ENCODE measurements around the gene KRT33B.

KRT33B gene

GRCh38 chr17:41345992-41346391 lies 23.6 kb downstream of the KRT33B start:
- DNase-seq = no peak

DNA sequence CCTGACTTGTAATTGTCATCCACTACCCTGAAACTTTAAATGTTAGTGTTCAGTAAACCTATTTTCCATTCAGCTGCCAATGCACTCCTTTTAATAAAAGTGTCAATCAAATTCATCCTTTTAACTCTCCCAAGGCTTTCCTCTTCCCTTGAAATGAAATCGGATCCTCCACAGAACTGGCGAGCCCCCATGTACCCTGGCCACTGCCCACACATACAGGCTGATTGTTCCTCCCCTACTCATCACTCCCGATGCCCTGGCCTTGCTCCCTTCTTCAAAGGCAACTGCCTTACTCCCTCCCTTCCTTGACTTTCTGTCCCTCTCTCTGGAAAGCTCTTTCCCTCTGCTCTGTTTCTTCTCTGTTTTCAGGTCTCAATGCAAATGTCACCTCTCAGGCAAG lies 26.6 kb downstream of the KRT33B start:
- DNase-seq = no peak

DNA sequence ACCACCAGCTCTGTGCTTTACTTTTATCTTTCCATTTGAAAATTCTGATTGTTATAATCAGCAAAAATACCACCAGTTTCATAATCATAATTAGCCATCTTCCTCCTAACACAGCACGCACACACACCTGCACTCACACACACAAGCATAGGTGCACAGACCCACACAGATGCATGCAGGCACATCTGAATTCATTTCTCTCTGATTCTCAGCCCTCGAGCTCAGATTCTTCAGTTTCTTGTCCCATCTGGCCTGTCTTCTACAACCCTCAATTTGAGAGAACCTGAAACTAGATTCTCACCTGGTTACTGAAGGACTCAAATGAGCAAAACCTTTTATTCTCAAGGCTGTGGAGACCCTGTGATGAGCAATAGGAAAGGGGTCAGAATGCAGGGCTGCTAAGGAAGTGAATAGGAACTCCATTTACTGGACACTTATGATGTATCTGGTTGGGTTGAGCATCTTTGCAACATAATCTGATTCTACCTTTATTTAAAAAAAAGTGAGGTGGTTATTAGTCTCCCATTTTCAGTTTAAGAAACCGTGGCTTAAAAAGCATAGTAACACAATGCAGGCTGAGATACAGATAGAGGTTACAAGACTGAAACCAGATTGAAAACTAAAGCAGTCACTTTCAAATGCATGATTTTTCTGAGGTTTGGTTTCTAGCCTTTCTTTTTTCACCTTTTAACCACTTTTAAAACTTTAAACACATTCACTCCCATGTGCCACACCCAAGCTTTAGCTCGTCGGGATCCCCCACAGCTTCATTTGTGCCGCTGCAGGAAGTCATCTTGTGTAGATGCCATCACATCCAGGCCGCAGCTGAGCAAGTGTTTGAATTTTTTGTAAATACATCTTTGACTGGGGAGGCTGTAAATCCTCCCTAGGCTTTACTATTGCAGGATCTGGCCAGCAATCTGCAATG lies 28.4 kb downstream of the KRT33B start:
- no peak for DNase-seq

DNA sequence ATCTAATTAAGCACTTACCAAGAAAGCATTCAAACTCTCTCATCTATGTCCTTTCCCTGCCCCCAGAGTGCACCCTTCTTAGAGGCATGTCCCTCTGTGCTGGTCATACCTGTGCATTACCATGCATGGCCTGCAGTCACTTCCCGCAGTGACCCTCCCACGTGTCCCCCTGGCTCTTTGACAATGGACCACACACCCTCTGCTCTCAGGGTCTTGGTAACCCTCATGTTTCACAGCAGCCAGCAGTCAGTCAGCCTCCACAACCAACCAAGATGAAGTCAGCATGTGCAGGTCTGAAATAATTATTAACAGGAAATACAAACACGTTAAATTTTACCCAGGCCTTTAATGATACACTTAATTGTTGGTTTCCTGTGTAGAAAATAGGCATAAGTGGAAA lies 29.1 kb downstream of the KRT33B start:
- no peak for DNase-seq

DNA sequence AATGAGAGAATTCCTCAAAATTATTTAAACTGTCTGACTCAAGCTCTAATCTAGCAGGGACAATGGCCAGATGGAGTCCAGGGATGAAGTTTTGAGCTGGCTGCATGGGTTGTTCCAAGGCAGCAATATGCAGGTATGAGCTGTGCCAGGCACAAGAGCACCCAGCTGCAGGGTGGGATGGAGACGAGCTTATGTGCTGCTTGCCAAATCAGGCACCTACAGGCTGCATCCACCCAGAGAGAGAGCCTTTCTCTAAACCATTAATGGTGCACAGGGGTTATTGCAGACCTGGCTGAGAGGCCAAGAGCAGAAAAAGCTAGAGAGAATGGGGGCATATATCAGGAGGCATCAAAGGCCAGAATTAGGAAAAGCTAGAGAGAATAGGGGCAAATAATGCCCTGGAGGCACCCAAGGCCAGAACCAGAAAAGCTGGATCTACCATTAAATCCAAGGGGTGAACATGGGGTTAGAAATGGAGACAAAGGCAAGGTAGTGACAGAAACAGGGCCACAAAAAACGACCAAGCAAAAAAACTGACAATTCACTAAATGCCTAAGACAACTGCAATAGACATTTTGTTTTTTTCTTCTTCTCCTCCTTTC lies 29.9 kb downstream of the KRT33B start:
- no peak for DNase-seq

GRCh38 chr17:41338961-41339485 lies 30.6 kb downstream of the KRT33B start:
- no peak for DNase-seq

DNA sequence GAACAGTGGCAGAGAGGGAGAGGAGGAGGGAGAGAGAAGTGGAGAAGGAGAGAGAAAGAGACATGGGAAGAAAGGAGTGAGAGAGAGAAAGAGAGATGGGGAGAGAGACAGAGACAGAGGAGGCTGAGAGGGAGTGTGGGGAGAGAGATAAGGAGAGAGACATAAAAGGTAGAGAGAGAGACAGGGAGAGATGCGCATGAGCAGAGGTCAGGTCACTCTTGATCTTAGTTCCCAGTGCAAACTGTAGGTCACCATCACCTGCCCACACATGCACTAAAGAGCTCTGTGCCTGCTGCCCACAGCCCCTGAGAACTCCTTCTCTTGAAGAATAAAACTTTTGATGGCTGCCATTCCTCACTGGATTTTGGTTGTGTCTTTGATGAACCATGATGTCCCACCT lies 33.9 kb downstream of the KRT33B start:
- no peak for DNase-seq

- no peak for DNase-seq
These were observed 35.0 kb downstream of the KRT33B start for GRCh38 chr17:41334385-41335305.

DNA sequence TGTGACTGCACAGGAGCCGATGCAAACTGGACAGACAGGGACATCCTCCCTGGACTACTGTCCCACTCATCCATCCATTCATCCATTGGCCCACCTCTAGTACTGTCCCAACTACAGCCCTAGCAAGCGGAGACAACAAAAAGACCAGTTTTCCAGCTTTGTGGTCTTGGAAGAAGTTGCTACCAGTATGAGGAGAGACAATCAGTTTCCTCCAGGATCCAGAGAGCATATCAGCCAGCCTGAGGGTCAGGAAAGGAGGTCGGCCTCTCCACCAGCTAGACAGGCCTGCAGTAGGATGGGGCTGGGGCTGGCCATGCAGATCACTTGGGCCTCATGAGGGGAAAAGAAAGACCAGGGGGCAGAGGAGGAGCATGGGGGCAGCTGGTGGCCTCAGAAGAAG lies 35.8 kb downstream of the KRT33B start:
- no peak for DNase-seq

GRCh38 chr17:41333098-41333497 lies 36.5 kb downstream of the KRT33B start:
- no peak for DNase-seq

- DNase-seq = no peak
These were observed 37.4 kb downstream of the KRT33B start for GRCh38 chr17:41332239-41332638.

GRCh38 chr17:41331606-41332005 lies 38.0 kb downstream of the KRT33B start:
- DNase-seq = no peak

- DNase-seq = no peak
These were observed 40.2 kb downstream of the KRT33B start for GRCh38 chr17:41329279-41329948.

- DNase-seq = no peak
These were observed 41.4 kb downstream of the KRT33B start for GRCh38 chr17:41328207-41328606.

DNA sequence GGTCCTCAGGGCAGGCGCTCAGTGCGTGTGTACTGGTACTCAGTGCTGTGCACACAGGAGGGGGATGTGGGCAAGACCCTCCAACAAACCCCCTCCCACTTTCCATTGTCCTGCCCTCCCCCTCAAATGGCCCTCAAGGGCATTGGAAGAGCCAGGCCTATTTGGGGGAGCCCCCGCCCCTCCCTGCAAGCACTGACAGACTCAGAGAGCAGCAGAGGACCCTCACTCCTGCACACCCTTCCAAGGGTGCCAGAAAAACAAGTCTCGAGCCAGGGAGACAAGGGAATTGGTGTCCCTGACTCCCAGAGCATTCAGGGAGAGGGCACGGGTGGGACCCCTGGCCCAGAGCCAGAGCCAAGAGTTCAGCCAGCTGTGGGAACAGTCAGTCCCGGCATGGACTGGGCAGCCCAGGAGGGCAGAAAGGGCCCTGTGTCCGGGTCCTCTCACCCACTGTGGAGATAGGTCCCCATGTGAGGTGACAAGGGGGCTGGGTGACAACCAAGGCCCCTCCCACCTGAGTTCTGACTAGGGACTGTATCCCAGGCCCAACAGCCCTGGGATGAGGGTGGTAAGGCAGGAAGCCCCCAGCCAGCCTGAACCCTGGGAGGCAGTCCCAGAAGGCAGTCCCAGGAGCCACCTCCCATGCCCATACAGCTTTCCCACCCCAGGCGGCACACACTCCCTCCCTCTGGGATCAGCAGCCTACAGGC lies 42.0 kb downstream of the KRT33B start:
- no peak for DNase-seq

DNA sequence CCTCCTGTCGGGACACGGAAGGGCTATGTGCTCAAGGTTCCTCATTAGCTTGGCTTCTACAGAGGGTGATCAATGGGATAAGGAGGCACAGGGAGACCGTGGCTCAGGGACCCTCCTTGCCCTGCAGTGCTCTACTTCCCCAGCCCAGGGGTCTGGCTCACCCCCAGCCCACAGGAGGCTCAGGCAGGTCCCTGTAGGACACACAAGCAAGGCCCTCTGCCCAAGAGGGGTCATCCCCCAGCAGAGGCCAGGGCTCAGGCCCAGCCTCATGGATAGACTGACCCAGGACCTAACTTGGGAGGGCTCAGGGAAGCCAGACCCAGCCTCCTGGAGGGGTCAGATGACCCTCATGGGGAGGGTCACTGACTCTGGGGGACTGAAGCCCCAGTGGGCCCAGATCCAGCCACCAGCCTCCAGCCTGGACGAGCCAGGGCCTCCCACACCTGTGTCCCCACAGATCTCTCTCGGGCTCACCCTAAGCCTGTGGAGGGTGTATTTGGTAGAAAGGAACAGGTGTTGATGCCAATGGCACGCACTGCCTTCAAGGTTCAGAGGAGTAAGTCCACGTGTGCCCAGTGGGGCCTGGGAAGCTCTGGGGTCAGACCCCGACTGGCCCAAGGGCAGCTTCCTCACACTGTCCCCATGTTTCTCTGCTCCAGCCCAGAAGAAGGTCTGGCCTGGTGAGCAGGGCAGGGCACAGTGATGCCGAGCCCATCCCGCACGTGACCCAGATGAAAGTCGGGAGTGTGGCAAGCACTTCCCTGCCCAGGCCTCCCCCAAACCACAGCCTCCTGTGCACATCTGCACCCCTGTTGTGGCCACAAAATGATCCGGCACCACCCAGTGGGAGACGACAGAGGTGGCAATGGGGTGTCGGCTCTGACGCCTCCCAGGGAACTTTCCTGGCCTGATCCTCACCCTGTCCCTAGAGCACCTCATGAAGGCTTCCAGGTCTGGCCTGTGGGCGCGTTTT lies 43.2 kb downstream of the KRT33B start:
- no peak for DNase-seq

DNA sequence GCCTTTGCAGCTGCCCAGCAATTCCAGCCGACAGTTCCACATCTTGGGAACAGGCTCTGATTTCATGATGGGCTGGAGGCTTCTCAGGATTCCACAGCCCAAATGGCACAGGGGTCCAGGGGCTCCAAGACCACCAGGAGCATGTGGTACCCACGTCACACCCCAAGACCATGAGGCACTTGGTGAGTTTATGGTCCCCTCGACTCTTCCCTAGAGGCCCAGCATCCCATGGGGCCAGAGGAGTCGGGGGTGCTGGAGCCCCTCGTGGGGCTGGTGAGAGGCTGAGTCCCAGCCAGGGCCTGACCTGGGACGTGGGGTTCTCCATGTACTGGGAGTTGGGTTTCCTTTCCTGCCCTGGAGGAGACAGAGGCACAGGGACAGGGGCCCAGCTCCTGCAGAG lies 44.0 kb downstream of the KRT33B start:
- no peak for DNase-seq

DNA sequence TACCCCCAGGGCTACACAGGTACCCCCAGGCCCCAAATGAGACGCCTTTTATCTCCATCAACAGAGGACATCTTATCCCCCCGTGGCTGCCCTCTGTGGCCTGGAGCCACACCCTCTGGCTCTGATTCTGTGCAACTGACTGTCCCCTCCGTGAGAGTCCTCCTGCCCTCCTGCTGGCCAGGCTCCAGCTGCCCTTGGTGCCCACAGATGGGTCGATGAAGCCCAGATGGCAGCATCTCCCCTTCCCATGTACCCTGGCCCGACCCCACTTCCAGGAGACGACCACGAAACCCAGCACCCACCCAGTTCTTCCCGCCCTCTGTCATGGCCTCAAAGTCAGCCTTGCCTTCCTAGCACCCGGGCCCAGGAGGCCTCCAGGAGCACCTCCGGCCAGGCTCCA lies 44.5 kb downstream of the KRT33B start:
- DNase-seq = no peak

GRCh38 chr17:41324180-41325075 lies 45.2 kb downstream of the KRT33B start:
- no peak for DNase-seq
